Measurements from ENCODE around the gene HCRT.
"Not testable (repeated sequence)": the region's sequence is repeated elsewhere in the genome, so short reads cannot be mapped to it uniquely, and the experiment has no call there.

The HCRT gene

GRCh38 chr17:42179335-42179734, 5.9 kb downstream of the HCRT start:
- peak in 3 of 4 experiments; percentile 29 to 53 (median 32) for DNase-seq

GRCh38 chr17:42178817-42179216, 6.4 kb downstream of the HCRT start:
- DNase-seq: peak; percentile 82 to 91 (median 90)

- peak in 2 of 4 experiments; percentile 39 to 43 for DNase-seq
These were observed 7.6 kb downstream of the HCRT start for GRCh38 chr17:42177684-42178083.

DNA sequence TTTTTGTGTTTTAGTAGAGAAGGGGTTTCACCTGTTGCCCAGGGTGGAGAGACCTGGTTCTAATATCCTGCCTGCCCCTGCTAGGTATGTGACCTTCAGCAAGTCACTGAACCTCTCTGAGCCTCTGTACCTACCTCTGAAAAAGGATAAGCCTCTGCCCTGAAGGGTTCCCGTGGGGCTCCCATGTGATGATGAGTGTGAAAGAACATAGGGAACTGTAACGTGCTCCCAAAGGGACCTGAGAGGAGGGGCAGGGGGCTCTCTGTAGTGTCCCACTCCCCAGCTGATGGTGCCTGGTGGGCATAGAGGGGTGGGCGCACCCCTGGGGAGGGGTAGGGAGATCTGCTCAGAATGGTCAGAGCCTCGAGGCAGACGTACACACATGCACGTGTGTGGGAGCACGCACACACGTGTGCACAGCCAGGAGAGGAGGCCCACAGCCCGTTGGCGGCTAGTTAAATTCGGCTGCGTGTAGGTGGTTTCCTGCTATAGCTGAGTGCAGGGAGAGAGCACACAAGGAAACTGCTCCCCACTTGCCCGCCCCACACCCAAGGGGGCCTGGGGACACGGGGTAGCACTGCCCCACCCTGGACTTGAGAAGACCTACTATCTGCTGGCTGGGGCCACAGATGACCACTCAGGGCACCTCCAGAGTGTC, 11.0 kb downstream of the HCRT start:
- peak in 1 of 4 experiments; percentile 17 for DNase-seq

DNA sequence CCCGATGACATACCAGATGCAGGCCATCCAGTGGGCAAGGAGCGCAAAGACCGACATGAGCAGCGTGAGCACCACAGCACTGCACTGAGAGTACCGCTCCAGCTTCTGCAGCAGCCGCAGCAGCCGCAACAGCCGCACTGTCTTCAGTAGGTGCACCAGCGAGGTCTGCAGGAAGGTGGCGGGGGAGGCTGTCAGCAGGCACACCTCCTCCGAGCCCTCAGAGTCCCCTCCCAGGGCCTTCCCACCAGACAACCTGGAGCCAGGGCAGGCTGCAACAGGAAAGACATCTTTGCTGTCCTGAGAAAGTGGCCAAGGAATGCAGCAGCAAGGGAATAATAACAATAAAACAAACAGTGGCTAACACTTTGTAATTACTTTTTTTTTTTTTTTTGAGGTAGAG, 13.4 kb downstream of the HCRT start:
- DNase-seq: no peak

DNA sequence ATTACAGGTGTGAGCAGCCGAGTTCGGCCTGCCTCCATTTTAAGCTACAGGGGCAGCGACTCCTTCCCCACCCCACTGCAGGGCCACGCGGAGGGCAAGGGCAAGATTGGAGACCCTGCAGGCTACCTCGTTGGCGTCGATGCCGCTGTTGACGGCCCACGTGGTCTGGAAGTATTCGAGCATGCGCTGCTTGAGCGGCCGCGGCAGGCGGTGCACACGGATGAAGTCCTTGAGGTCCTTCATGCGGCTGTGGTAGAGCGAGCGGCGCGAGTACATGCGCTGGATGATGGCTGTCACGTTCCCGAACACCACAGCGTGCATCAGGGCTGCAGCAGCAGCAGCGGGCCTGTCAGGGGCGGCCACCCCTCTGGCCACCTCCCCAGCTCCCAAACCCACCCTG, 15.9 kb downstream of the HCRT start:
- DNase-seq: no peak

DNA sequence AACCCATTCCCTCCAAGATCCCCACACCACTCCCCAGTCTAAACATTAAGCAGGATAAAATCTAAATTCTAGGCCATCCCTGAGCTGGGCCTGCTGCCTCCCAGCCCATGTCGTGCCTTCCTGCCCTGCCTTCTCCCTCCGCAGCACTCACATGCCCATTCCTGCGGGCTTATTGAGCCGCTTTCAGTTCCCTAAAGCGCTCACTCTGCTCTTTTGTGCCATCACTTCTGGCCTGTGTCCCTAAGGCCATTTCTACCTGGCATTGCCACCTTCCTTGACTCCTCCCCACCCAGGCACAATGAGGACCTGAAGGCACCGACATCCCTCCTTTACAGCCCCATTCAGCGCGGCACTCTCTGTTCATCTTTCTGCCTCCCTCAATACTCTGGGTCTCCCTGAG, 17.4 kb downstream of the HCRT start:
- DNase-seq: peak; percentile 52 to 81 (median 72)

- DNase-seq: peak in 1 of 4 experiments; percentile 7
These were observed 19.0 kb downstream of the HCRT start for GRCh38 chr17:42166196-42166763.

DNA sequence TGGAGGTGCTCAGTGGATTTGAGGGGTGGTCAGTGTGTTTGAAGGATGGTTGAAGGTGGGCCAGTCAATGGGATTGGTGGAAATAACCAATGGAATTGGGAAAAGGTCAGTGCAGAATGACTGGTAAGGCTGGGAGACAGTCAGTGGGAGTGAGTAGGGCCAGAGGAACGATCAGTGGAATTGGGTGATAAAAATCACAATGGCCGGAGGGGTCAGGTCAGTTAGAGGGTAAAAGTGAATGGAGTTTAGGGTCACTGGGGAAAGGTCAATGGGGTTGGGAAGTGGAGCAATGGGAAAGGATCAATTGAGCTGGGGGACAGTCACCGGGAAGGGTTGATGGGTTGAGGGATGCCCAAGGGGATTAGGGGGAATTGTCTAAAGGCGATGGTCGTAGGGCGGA, 19.5 kb downstream of the HCRT start:
- DNase-seq: no peak

GRCh38 chr17:42163696-42164407, 21.4 kb downstream of the HCRT start:
- no peak for DNase-seq

GRCh38 chr17:42163113-42163512, 22.1 kb downstream of the HCRT start:
- peak in 2 of 4 experiments; percentile 24 to 58 for DNase-seq

- no peak for DNase-seq
These were observed 24.7 kb downstream of the HCRT start for GRCh38 chr17:42160531-42160910.

DNA sequence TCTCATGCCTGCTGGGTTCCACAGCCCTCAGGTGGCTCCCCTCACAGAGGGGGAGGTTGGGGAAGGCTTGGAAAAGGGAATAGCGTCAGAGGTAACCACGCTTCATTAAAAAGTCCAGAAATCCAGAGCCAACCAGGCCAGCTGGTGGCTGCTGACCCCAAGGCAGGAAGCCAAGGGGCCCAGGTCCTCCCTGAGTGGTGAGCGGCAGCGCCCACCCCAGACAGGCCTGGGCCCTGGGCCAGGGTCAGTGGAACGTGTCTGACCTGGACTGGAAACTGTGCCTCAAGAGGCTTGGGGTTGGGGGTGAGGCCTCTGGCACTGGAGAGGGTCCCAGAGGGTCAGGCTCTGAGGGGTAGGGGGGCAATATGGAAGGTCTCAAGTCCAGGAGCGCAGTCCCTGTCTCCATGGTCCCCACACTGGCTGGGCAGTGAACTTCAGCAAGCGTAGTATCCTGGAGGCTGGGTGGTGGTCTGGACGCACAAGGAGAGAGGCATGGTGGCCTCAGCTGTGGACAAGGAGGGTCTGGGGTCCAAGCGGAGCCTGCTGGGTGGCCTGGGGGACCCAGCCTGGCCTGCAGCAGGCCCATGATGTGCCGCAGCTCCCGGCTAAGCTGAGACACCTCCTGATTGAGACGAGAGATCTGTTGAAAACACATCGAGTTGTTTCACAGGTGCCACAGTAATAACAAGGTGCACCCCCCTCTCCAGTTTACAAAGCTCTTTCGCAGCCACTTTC, 25.3 kb downstream of the HCRT start:
- DNase-seq: no peak

GRCh38 chr17:42155614-42156045, 29.6 kb downstream of the HCRT start:
- no peak for DNase-seq

DNA sequence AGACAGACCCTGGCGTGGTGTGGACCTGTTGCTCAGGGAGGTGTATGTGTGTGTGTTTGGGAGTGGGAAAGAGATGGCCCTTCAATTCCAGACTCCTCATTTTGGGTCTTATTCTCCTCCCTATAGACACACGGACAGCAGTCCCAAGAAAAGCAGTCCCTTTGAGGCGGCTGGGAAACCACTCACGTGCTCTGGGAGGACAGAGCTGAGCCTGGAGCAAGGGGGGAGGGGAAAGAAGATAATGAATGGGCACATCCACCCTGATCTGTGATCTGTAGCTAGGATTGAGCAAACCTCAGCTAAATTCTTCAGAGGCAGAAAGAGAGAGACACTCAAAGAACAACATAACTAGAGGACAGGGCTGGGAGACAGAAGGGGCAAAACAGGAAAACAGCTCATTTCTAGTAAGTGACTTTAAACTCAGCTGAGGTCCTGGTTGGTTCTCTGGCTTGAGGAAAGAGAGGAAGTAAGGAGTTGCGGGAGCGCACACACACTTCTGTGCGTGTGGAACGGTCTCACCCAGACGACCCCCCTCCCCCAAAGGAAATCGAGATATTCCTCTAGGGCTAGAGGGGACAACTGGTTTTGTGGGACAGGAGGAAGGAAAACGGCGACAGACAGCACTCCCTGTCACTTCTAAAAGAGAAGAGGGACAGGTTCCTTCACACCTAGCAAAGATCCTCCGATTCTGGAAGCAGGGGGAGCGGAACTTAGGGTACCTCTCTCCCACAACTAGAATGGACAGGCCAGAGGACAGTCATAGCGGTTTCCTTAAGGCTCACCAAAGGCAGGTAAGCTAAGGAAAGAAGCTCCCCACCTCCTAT, 31.1 kb downstream of the HCRT start:
- DNase-seq: peak; percentile 61 to 75 (median 69)

DNA sequence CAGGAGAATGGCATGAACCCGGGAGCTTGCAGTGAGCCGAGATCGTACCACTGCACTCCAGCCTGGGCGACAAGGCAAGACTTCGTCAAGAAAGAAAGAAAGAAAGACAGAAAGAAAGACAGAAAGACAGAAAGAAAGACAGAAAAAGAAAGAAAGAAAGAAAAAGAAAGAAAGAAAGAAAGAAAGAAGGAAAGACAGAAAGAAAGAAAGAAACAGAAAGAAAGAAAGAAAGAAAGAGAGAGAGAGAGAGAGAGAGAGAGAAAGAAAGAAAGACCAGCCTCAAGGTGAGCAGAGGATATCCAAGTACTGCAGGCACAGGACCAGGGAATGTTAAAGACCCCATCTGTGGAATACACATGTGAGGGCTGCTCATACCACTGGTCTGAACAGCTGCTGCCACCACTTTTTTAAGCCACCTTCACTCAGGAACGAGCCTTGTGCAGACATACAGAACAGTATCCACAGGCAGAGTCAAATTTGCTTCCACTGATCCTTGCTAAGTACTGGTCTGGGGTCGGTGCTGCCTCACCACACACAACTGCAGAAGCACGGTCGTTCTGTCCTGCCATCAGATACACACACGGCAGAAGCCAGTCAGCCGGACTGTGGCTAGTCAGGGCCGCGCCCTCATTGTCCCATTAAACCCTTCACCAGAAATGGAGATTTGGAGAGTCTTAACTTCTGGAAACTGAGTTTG, 38.2 kb downstream of the HCRT start:
- DNase-seq: no peak

DNA sequence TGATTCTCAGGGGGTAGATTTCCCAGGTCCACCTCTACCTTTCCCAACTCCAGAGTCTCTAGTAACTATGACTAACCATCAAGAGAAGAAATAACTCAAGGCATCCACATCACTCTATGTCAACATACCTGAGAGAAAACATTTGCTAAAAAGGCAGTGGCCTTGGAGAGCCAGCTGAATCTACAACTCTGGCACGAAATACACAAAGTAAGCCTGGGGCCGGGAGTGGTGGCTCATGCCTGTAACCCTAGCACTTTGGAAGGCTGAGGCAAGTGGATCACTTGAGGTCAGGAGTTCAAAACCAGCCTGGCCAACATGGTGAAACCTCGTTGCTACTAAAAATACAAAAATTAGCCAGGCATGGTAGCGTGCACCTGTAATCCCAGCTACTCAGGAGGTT, 42.1 kb downstream of the HCRT start:
- DNase-seq: not testable (repeated sequence)

GRCh38 chr17:42142371-42142896, 42.8 kb downstream of the HCRT start:
- DNase-seq: peak; percentile 45 to 67 (median 58)

DNA sequence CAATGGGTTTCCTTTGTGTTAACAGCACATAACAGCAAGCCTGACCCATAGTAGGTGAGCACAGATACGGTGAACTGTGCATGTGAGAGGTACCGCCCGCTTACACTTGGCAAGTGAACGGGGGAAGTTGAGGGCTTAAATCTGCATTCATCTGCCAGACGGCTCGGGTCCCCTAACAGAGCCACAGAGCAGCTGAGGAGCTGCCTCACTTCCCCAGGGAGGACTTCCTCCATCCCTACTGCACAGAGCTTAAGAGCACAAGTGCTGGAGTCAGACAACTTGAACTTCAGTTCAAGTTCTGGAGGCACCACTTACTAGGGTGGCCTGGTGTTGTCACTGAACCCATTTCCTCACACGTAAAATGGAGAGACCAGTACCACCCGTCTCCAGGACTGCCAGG, 43.9 kb downstream of the HCRT start:
- DNase-seq: peak; percentile 50 to 69 (median 64)

- DNase-seq: not testable (repeated sequence)
These were observed 44.6 kb downstream of the HCRT start for GRCh38 chr17:42140690-42141089.

Data from suppressor macrophage (primary cell).